A673 (cell line): ENCODE measurements around the gene SLC7A6. TPM values are rescaled to one million over a fixed set of nuclear protein-coding genes. Genes with fewer than 3 reads are reported as not detected.
A peak's percentile ranks its signal among the peaks of the same experiment; 100 is the strongest.

Source experiments
- BruUV-seq: library from RNA; stranded (reverse); fragments of 400-500 nt; replicated peaks from 2 replicates; lab custom pipeline; 2021; lab: Mats Ljungman, UMichigan
- CTCF ChIA-PET: fragments of 300-600 bp; sonication (Branson Sonifier 250); formaldehyde crosslinking; loops from one replicate; lab custom pipeline; 2022; ENCODE audit warnings: antibody characterized with exemption; lab: Charles Lee
- POLR2A ChIA-PET: fragments of 300-600 bp; sonication (Branson Sonifier 250); formaldehyde crosslinking; loops from one replicate; lab custom pipeline; 2022; ENCODE audit warnings: antibody characterized with exemption; ENCODE audit not compliant: low non-redundant PET; lab: Charles Lee
- DNase-seq: peaks from one replicate; pipeline ENCODE4 v3.0.0-alpha.2; 2015; ENCODE audit warnings: low spot score
- H3K27ac ChIP-seq: fragments of 200-600 bp; sonication (generic); 2 replicates; pipeline ENCODE4 v1.5.1; 2016; ENCODE audit warnings: mixed run types, low read depth, mild to moderate bottlenecking, mixed read lengths, antibody characterized with exemption, low read length; ENCODE audit not compliant: poor library complexity, severe bottlenecking
- H3K27me3 ChIP-seq: fragments of 200-600 bp; sonication (generic); replicated peaks from 2 replicates; pipeline ENCODE4 v1.6.1; 2017; ENCODE audit warnings: mixed run types, low read depth, mild to moderate bottlenecking, mixed read lengths, antibody characterized with exemption, low read length; ENCODE audit not compliant: insufficient read depth, poor library complexity
- H3K36me3 ChIP-seq: fragments of 200-600 bp; sonication (generic); 2 replicates; pipeline ENCODE4 v1.6.1; 2016; ENCODE audit warnings: mixed run types, mild to moderate bottlenecking, mixed read lengths, antibody characterized with exemption, low read length; ENCODE audit not compliant: insufficient read depth, poor library complexity, severe bottlenecking
- H3K4me1 ChIP-seq: fragments of 200-600 bp; sonication (generic); 2 replicates; pipeline ENCODE4 v1.6.1; 2017; ENCODE audit warnings: mixed run types, mild to moderate bottlenecking, mixed read lengths, antibody characterized with exemption, low read length; ENCODE audit not compliant: insufficient read depth, poor library complexity, severe bottlenecking
- H3K4me3 ChIP-seq: fragments of 200-600 bp; sonication (generic); 2 replicates; pipeline ENCODE4 v1.5.1; 2016; ENCODE audit warnings: low read depth, mixed run types, mild to moderate bottlenecking, mixed read lengths, low read length; ENCODE audit not compliant: poor library complexity, severe bottlenecking
- H3K9me3 ChIP-seq: fragments of 200-600 bp; sonication (generic); 2 replicates; pipeline ENCODE4 v1.6.1; 2016; ENCODE audit warnings: mixed run types, low read depth, mild to moderate bottlenecking, mixed read lengths, antibody characterized with exemption, low read length; ENCODE audit not compliant: poor library complexity, severe bottlenecking
- EZH2 ChIP-seq: fragments of 200-600 bp; sonication (generic); IDR thresholded peaks from 2 replicates; pipeline ENCODE4 v1.6.1; 2017; ENCODE audit warnings: borderline replicate concordance, low read depth, mild to moderate bottlenecking, mixed read lengths, antibody characterized with exemption, low read length; ENCODE audit not compliant: poor library complexity, severe bottlenecking
- intact Hi-C: fragments of 100-400 bp; cut with micrococcal nuclease; formaldehyde crosslinking; loops from one replicate; pipeline ENCODE4 v1.10.0; 2022; ENCODE audit not compliant: unreplicated experiment
- total RNA-seq: library from RNA; stranded (reverse); gene quantifications from 2 replicates; pipeline ENCODE4 v1.2.3, GENCODE V29; 2021
- TF ChIP-seq, protein P1 (sequence below): fragments of 300-800, 200-600 bp; sonication (generic); conservative IDR thresholded peaks from 2 replicates; pipeline ENCODE4 v1.5.1; 2017; ENCODE audit warnings: low read depth, mild to moderate bottlenecking, antibody characterized with exemption, low read length, moderate library complexity, mixed read lengths

Gene SLC7A6
- total RNA-seq, 1 experiment from 2014 or later = 58.7 TPM

DNA sequence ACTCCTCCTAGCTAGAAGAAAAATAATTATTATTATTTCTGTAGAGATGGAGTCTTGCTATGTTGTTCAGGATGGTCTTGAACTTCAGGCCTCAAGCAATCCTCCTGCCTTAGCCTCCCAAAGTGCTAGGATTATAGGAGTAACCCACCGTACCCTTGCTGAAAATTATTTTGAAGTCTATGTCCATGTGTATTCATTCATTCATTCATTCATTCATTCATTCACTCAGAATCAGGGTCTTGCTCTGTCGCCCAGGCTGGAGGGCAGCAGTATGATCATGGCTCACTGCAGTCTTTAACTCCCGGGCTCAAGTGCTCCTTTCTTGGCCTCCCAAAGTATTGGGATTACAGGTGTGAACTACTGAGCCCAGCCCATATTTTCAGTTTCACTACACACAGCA lies 42.3 kb downstream of the SLC7A6 start:
- CTCF ChIA-PET = no interaction called here
- Histone ChIP-seq H3K36me3 (peaks cover 55% of the 10 kb centered on the region), H3K27me3 (no peaks in the 10 kb centered on the region), H3K4me3 (no peak overlapping the region), H3K4me1 (peaks cover 11% of the 10 kb centered on the region), H3K9me3 (no peaks in the 10 kb centered on the region), H3K27ac (no peak overlapping the region)
- BruUV-seq = no TSS peak
- POLR2A ChIA-PET = no interaction called here
- DNase-seq = no peak
- intact Hi-C loops = no loop called here
- TF ChIP-seq EZH2 = no peak
- TF ChIP-seq, protein P1, sequence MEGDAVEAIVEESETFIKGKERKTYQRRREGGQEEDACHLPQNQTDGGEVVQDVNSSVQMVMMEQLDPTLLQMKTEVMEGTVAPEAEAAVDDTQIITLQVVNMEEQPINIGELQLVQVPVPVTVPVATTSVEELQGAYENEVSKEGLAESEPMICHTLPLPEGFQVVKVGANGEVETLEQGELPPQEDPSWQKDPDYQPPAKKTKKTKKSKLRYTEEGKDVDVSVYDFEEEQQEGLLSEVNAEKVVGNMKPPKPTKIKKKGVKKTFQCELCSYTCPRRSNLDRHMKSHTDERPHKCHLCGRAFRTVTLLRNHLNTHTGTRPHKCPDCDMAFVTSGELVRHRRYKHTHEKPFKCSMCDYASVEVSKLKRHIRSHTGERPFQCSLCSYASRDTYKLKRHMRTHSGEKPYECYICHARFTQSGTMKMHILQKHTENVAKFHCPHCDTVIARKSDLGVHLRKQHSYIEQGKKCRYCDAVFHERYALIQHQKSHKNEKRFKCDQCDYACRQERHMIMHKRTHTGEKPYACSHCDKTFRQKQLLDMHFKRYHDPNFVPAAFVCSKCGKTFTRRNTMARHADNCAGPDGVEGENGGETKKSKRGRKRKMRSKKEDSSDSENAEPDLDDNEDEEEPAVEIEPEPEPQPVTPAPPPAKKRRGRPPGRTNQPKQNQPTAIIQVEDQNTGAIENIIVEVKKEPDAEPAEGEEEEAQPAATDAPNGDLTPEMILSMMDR = no peak

GRCh38 chr16:68309799-68310198 lies 45.5 kb downstream of the SLC7A6 start:
- ChIA-PET CTCF (no interaction called here), POLR2A (no interaction called here)
- DNase-seq = no peak
- peak overlapping the region; percentile 88 for H3K27ac ChIP-seq
- H3K36me3 ChIP-seq = peaks cover 30% of the 10 kb centered on the region
- BruUV-seq = TSS peak; percentile 58
- TF ChIP-seq EZH2 = no peak
- TF ChIP-seq, protein P1 = no peak
- peaks cover 15% of the 10 kb centered on the region for H3K4me1 ChIP-seq
- H3K9me3 ChIP-seq = no peaks in the 10 kb centered on the region
- peak overlapping the region; percentile 71 for H3K4me3 ChIP-seq
- no peaks in the 10 kb centered on the region for H3K27me3 ChIP-seq
- intact Hi-C loops = loop anchor here (5.0 kb wide), 1 partner anchor 47 kb away; the partner anchor contains the start of gene SLC7A6

GRCh38 chr16:68310437-68310773 lies 46.1 kb downstream of the SLC7A6 start:
- intact Hi-C loops = loop anchor here (5.0 kb wide), 1 partner anchor 48 kb away; the partner anchor contains the start of gene SLC7A6
- Histone ChIP-seq H3K27ac (peak overlapping the region; percentile 88), H3K4me3 (peak overlapping the region; percentile 71), H3K9me3 (no peaks in the 10 kb centered on the region), H3K27me3 (no peaks in the 10 kb centered on the region), H3K4me1 (peaks cover 15% of the 10 kb centered on the region), H3K36me3 (peaks cover 25% of the 10 kb centered on the region)
- ChIA-PET POLR2A (interaction anchor here (0.6 kb wide), 1 partner anchor 11 kb away, joined by 4 read pairs; no protein-coding TSS in a partner anchor), CTCF (interaction anchor here (1.1 to 1.4 kb wide), 2 partner anchors 11 to 46 kb away, joined by 4 to 7 read pairs; partner anchors contain the start of gene SLC7A6)
- BruUV-seq = no TSS peak
- TF ChIP-seq, protein P1 = no peak
- no peak for TF ChIP-seq EZH2
- DNase-seq = no peak
